Mononuclear cell (primary cell): ENCODE results near the gene PXMP4. TPM values are rescaled to one million over a fixed set of nuclear protein-coding genes. Genes with fewer than 3 reads are reported as not detected.

Source experiments
- H3K27me3 ChIP-seq: 2 replicates; pipeline ENCODE4 v1.6.0; 2011; ENCODE audit warnings: low read length, control low read depth; ENCODE audit not compliant: insufficient read depth
- H3K4me1 ChIP-seq: 2 replicates; pipeline ENCODE4 v1.5.1; 2011; ENCODE audit warnings: mild to moderate bottlenecking, low read length, control low read depth; ENCODE audit not compliant: insufficient read depth
- H3K4me3 ChIP-seq: 2 replicates; pipeline ENCODE4 v1.5.1; 2011; ENCODE audit warnings: mild to moderate bottlenecking, low read length, moderate library complexity
- H3K9me3 ChIP-seq: 2 replicates; pipeline ENCODE4 v1.5.1; 2011; ENCODE audit warnings: low read depth, mild to moderate bottlenecking, control low read depth, low read length
- total RNA-seq: library from RNA; depleted of rRNA; stranded (reverse); fragments of >200 nt; gene quantifications from one replicate; pipeline ENCODE4 v1.2.3, GENCODE V29; 2012

Gene PXMP4
- total RNA-seq, 1 donor: 2.4 TPM

DNA sequence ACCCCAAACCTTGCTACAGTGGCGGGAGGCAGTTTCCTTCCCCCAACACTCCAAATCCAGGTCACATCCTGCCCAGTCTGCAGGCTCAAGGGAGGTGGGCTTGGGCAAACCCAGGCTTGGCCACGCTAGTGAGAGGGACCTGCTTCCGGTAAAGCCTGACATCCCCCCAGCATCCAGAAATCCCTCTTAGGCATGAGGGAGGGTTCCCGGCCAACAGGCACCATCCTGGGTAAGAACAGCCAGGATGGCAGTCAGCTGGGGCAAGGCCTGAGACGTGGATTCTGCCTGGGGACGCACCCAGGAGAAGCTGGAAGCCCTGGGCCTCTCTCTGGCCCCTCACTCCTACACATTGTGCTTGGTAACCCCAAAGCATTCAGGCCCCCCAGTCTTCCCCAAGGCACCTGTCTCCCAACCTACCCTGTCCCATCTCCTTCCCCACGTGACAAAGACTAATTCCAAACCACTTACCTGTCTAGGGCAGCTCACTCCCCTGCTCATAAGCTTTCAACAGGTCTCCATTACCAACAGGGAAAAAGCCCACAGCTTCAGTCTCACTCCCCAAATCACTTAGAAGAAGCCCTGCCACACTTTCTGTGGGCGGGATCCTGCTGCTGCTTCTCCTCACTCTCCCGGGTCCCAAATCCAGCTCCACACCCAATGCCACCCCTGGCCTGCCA is 55.9 kb downstream of the PXMP4 start:
- Histone ChIP-seq H3K4me1 (peaks cover 47% of the 10 kb centered on the region), H3K27me3 (no peaks in the 10 kb centered on the region), H3K9me3 (no peaks in the 10 kb centered on the region), H3K4me3 (peak overlapping the region; percentile 61)

- Histone ChIP-seq H3K4me3 (peak overlapping the region; percentile 61), H3K4me1 (peaks cover 47% of the 10 kb centered on the region), H3K27me3 (no peaks in the 10 kb centered on the region), H3K9me3 (no peaks in the 10 kb centered on the region)
Observed at GRCh38 chr20:33663161-33664084, 56.7 kb downstream of the PXMP4 start.

- peak within 1 kb of the TSS; percentile 61 for H3K4me3 ChIP-seq
- H3K9me3 ChIP-seq: no peaks in the 10 kb centered on the region
- peaks cover 35% of the 10 kb centered on the region for H3K4me1 ChIP-seq
- no peaks in the 10 kb centered on the region for H3K27me3 ChIP-seq
Observed at GRCh38 chr20:33662172-33662571, 57.9 kb downstream of the PXMP4 start, which contains the start of gene C20orf144. TSS of gene C20orf144 (plus strand) at chr20:33662327. CDS start at chr20:33662346, 19 bp downstream.

DNA sequence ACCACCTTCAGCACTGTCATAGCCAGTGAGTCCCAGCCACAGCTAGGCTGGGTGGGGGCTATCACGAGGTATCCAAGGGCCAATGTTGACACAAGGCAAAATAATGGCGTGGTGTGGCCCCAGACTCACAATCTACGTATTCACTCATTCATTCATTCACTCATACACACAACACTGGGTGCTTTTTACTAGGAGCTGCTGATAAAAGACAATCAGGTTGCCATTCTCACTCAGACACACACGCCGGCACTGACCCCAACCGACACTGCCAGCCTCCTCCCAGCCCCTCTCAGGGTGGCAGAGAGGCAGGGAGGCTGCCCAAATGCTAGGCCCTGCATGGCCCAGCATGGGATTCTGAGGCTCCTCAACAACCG is 59.4 kb downstream of the PXMP4 start:
- Histone ChIP-seq H3K9me3 (no peaks in the 10 kb centered on the region), H3K27me3 (no peaks in the 10 kb centered on the region), H3K4me1 (peaks cover 23% of the 10 kb centered on the region), H3K4me3 (no peak overlapping the region)

DNA sequence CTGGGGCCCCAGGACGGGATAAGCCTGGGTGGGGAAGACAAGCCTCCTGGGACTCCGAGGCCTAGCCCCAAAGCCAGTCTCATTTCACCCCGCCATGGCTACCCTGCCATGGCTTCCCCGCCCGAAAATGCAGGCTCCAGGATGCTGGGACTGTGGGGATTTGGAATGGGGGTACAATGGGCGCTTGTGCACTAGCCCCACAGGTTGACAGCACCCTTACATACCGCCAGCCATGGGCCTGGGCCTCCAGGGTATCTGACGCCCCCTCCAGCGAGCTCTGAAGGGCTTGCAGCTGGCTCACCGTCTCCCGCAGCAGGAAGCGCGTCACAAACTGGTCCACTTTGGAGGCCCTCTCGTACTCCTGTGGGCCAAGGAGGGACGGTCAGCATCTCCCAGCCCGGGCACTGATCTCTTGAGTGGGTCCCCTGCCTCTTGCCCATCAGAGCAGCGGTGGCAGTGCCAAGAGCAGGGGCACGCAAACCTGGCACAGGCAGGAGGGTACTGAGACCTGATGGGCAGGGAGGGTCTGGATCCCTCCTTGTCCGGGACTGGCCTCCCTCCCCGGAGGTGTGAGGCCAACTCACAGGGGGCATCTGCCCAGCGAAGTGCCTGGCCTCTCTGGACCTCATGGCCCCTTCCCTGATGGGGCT is 60.0 kb downstream of the PXMP4 start:
- Histone ChIP-seq H3K4me3 (no peak overlapping the region), H3K9me3 (no peaks in the 10 kb centered on the region), H3K27me3 (no peaks in the 10 kb centered on the region), H3K4me1 (peaks cover 23% of the 10 kb centered on the region)

DNA sequence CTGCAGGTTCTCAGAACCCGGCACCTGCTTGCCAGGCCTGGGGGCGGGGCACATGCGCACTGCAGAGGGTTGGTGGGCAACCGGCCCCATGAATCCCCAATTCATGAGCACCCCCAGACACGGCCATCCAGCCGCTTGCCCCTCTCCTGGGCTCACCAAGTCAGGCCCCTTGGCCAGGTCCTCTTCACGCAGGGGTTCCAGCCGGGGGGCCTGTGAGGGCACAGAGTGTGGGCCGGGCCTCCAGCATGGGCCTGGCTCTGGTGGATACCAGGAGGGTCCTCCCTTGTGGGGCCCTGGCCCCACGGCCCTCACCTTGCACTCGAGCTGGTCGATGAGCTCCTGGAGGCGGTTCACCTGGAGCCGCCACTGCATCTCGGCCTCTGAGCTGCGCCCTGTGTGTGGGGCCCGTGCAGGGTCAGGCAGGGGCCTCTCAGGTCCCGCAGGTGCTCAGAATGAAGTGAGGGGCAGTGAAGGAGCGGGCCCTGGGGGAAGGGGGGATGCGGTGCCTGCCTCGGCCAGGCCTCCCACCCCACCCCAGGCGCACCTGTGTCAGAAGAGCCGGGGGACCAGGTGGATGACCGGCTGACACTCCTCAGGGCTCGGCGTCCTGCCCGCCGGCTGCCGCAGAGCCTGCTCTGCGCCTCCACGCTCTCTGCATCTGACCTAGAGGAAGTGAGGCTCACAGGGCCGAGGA is 60.6 kb downstream of the PXMP4 start:
- Histone ChIP-seq H3K9me3 (no peaks in the 10 kb centered on the region), H3K4me1 (peaks cover 18% of the 10 kb centered on the region), H3K4me3 (no peak overlapping the region), H3K27me3 (no peaks in the 10 kb centered on the region)

DNA sequence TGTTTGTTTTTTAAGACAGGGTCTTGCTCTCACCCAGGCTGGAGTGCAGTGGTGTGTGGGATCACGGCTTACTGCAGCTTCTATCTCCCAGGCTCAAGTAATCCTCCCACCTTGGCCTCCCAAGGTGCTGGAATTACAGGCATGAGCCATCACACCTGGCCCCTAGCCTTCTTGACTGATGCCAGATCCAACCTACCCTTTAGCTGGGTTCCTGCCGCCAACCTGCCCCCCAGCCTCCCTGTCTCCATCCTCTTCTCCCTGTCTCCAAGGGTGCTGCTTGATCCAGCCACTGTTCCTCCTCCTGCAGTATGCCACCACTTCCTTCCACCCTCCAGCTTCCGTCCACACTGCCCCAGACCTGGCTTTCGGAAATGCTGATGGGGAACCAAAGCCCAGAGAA is 61.2 kb downstream of the PXMP4 start:
- Histone ChIP-seq H3K4me3 (no peak overlapping the region), H3K27me3 (no peaks in the 10 kb centered on the region), H3K9me3 (no peaks in the 10 kb centered on the region), H3K4me1 (peaks cover 12% of the 10 kb centered on the region)

GRCh38 chr20:33658510-33658909 is 61.6 kb downstream of the PXMP4 start:
- Histone ChIP-seq H3K9me3 (no peaks in the 10 kb centered on the region), H3K27me3 (no peaks in the 10 kb centered on the region), H3K4me3 (no peak overlapping the region), H3K4me1 (peaks cover 10% of the 10 kb centered on the region)

DNA sequence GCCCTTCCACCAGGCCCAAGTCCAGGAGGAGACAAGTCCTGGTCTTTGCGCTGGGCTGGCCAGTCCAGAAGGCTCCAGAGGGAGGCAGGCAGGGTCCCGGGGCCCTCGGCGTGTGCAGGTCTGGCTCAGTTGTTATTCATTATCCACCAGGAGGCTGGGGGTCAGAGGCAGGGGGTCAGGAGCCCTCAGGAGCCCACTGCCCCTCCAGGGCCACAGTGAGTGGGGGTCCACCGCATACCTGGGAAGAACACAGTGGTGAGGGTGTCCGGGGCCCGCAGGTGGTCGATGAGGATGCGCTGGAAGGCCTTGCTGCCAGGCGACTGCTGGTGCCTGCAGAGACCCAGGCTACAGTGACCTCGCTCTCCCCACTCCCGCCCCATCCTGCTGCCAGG is 62.4 kb downstream of the PXMP4 start:
- Histone ChIP-seq H3K4me3 (no peak overlapping the region), H3K9me3 (no peaks in the 10 kb centered on the region), H3K4me1 (peaks cover 3% of the 10 kb centered on the region)

DNA sequence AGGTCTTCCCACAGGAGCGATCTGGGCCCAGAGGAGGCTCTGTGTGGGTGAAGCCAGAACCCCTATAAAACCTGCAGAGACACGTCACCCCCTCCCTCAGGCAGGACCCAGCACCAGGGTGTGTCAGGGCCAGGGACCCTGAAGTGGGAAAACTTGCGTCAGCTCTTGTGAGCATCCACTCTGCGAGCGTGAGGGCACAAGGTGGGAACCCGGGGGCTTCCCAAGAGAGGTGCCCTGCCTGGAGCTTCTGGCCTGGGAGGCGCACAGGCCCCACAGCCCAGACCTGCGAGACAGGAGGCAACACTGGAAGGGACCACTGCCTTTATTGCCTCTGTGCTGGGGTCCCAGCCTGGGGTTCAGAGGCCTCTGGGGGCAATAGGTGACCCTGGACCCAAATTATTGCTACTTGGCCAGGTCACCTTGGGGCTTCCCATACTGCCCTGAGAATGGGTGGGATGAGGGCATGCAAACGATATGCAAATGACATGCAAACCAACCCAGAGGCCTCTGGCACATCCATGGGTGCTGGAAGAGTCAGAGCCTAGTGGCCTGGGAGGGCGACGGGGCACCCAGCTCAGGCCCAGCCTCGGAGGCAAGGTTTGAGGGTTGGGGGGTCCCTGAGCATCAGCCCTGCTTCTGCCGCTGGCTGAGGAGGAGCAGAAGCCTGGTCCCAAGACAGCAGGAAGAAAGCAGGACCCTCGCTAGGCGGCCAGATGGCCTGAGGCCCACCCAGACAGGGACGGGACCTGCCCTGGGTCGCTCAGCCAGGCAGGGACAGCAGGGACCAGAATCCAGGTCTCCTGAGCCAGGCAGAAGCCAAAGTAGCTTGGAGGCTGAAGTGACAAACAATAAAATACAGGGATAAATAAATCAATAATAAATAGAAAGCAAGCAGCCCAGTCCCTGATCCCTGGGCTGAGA is 63.1 kb downstream of the PXMP4 start:
- Histone ChIP-seq H3K9me3 (no peaks in the 10 kb centered on the region), H3K27me3 (no peaks in the 10 kb centered on the region), H3K4me3 (no peak overlapping the region), H3K4me1 (no peaks in the 10 kb centered on the region)

More for the DNA sequence above, 62.4 kb downstream of the PXMP4 start:
- no peaks in the 10 kb centered on the region for H3K27me3 ChIP-seq

DNA sequence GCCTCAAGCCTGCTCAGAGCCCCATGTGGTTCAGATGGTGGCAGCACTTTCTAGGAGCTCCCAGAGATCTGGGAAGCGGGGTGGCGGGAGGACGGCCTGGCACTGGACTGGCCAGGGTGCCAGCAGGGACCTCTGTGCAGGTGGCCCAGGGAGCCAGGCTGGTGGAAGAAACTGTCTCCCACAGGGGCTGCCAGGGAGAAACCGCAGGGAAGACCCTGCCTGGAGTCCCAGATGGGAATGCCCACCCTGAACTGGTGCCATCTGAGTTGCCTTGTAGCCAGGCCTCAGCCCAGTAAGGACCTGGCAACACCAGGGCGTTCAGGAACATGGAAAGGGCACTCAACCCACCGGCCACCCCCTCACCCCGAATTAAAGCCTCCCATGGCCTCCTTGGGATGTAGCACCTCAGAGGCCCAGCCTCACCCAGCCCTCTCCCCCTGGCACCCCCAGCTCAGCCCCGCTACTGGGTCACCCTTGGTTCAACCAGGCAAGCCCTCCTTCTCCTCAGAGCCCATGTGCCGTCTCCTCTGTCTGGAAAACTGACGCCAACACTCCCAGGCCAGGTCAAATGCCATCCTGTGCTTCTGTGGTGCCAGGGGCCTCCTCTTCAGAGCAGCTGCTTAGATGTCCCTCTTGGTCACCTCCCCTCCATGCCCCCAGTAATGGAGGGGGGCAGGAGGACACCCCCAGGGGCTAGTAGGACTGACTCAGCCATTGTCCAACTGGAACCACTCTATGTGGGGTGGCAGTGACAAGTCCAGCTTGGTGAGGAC is 63.9 kb downstream of the PXMP4 start:
- H3K27me3 ChIP-seq: no peaks in the 10 kb centered on the region
- no peaks in the 10 kb centered on the region for H3K9me3 ChIP-seq
- H3K4me1 ChIP-seq: no peaks in the 10 kb centered on the region
- H3K4me3 ChIP-seq: no peak overlapping the region

DNA sequence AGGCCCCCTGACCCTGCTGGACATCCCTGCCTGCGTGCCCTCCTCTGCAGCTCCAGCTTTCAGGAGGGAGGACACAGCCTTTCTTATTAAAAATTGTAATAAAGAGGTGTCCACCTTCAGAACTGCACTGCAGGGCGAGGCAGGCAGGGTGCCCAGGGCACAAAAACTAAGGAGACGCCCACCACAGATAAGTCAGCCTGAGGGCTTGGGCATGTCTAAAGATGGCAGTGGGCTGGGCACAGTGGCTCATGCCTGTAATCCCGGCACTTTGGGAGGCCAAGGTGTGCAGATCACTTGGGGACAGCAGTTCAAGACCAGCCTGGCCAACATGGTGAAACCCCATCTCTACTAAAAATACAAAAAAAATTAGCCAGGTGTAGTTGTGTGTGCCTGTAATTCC is 64.9 kb downstream of the PXMP4 start:
- no peaks in the 10 kb centered on the region for H3K4me1 ChIP-seq
- no peaks in the 10 kb centered on the region for H3K9me3 ChIP-seq
- H3K4me3 ChIP-seq: no peak overlapping the region
- H3K27me3 ChIP-seq: no peaks in the 10 kb centered on the region

DNA sequence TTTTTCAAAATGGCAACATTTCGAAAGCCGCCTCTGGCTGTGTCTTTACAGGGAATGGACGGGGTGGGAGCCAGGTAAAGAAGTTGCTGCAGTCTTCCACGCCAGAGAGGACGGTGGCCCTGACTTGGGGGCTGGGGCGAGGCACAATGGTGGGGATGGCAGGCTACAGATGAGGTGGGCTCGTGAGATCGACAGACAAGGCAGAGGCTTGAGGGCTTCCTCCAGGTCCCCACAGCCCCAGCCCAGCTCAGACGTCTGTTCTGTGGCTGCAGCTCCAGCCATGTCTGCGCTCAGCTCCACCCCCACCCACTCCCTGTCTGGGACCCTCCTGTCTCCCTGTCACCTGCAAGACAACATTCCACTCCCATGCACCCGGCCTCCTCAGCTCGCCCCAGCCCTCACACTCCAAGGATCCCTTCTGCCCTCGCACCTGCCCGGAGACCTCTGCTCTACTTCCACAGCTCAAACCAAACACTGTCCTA is 65.4 kb downstream of the PXMP4 start:
- Histone ChIP-seq H3K4me3 (no peak overlapping the region), H3K4me1 (no peaks in the 10 kb centered on the region), H3K27me3 (no peaks in the 10 kb centered on the region), H3K9me3 (no peaks in the 10 kb centered on the region)
